NOMO-1 treated with DMSO at 0.1 percent for 48 hours (cell line): Measurements from ENCODE around the gene STUB1.

Experiments used
- DNase-seq: peaks from one replicate; lab custom pipeline; 2025; ENCODE audit not compliant: unreplicated experiment; lab: John Stamatoyannopoulos, UW

The STUB1 gene

DNA sequence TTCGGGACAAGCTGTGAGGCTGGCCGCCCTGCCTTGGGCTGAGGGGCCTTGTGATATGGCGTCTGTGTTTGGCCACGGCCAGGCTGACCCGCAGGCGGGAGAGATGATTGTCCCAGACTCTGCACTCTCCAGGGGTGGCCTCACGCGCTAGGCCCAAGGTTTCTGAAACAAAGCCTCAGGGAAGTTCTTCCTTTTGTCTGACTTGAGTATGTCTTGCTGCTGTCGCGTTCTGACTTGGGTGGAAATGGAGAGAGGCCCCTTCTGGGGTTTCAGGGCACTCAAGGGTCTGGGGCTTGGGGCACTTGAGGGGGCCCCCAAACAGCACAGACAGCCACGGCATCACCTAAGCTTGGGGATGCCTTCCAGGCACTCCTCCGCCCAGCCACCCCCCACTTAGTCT is 30.9 kb downstream of the STUB1 start:
- no peak for DNase-seq

DNA sequence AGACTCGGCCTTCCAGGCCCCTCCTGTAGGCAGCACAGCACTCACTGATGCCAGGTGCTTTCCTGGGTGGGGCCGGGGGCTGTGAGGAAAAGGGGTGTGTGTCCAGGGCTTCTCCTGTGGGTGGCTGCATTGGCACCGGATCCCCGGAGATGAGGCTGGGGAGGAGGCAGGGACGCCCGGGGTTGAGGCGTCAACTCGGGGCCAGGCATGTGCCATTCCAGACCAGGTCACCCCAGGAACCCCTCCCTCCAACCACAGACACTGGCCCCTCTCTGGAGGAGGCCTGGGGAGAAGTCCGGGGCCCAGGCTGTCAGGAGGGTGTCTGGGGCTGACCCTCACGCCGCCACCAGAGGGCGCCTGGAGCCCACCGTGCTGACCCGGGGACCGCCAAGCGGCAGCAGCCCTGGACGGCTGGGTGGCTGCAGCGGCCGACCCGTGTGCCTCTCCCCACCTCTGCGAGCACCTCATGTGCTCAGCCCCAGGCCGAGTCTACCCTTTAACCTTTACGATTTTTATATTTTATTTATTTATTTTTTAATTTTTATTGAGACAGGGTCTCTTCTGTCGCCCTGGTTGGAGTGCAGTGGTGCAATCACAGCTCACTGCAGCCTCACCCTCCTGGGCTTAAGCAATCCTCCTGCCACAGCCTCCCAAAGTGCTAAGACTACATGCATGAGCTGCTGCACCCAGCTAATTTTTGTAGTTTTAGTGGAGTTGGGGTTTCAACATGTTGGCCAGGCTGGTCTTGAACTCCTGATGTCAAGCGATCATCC is 31.5 kb downstream of the STUB1 start:
- peak; percentile 53 for DNase-seq

DNA sequence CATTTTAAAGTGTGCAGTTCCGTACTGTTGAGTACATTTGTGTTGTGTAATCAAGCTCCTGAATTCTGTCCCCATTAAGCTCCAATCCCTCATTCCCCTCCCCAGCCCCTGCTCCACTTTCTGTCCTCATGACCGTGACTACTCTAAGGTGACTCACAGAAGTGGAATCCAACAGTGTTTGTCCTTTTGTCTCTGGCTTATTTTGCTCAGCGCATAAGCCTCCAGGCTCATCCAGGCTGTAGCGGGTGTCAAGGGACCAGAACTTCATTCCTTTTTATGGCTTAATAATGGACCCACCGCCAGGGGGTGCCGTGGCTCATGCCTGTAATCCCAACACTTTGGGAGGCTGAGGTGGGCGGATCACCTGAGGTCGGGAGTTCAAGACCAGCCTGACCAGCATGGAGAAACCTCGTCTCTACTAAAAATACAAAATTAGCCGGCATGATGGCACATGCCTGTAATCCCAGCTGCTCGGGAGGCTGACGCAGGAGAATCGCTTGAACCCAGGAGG is 32.6 kb downstream of the STUB1 start:
- peak; percentile 36 for DNase-seq

DNA sequence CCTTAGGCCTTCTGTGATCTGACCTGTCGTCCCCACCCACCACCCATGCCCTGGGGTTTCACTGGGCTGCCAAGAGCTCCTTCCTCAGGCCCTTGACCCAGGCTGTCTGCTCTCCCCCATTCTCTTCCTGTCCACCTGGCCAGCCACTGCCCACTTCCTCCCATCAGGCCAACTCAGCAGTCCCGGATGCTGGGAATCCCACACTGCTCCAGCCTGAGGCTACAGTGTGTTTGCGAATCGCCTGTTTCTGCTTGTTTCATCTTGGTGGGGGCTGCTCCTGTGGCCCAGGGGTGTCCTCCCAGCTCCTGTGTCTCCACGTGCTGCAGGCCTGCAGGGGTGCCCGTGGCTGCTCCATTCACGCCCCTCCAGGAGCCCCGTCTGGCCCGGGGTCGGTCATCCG is 33.9 kb downstream of the STUB1 start:
- no peak for DNase-seq

DNA sequence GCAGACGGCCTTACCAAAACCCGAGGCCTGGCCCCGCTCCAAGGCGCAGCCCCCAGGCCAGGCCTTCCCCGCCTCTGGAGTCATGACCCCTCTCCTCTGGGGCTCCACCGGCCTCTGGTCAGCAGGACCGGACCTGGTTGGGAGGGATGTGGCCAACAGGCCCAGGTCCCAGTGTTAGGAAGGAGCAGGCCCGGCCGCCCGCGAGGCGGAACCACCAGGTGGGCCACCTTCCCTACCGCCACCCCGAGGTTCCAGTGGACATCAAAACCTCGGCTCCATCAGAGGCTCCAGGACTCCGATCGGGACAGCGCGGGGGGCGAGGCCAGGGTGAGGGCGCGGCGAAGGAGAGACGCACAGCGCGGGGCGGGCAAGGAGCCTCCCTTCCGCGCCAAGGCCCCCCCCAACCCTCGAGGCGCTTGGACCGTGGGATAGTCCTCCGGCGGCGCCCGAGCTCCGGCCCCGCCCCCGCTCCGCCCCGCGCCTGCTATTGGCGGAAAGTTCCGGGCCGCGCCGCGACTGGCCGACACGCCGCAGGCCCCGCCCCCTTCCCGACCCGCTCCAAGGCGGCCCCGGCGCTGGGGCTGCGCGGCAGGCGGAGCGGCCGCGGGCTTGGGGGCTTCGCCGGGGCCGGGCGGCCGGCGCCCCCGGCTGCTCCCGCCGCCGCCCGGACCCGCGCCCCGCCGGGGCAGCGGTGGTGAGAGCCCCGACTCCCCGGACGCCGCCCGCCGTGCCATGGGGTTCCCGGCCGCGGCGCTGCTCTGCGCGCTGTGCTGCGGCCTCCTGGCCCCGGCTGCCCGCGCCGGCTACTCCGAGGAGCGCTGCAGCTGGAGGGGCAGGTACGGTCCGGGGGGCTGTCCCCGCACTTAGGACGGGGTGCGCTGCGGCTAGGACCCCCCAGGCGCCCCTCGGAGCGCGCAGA is 34.6 kb downstream of the STUB1 start, which contains the start of gene METRN:
Gene METRN, plus strand, starts transcription at position 561 of the 919 bp plus-strand sequence. Its CDS starts 172 bp downstream, at position 733.
- peak; percentile 73 for DNase-seq

DNA sequence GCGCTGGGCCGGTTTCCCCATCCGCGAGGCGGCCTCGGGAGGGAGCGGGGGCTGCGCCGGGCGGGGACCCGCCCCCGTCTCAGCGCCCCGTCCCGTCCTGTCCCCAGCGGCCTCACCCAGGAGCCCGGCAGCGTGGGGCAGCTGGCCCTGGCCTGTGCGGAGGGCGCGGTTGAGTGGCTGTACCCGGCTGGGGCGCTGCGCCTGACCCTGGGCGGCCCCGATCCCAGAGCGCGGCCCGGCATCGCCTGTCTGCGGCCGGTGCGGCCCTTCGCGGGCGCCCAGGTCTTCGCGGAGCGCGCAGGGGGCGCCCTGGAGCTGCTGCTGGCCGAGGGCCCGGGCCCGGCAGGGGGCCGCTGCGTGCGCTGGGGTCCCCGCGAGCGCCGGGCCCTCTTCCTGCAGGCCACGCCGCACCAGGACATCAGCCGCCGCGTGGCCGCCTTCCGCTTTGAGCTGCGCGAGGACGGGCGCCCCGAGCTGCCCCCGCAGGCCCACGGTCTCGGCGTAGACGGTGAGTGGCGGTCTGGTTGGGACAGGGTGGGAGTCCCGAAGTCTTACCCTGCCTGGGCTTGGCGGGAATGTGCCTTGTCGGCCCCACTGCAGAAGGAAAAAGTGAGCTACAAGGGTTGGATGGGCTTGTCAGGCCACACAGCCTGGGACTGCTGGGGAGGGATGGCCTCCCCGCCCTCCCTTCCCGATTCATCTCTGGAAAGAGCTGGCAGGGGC is 35.4 kb downstream of the STUB1 start:
- DNase-seq, result peak; percentile 17

DNA sequence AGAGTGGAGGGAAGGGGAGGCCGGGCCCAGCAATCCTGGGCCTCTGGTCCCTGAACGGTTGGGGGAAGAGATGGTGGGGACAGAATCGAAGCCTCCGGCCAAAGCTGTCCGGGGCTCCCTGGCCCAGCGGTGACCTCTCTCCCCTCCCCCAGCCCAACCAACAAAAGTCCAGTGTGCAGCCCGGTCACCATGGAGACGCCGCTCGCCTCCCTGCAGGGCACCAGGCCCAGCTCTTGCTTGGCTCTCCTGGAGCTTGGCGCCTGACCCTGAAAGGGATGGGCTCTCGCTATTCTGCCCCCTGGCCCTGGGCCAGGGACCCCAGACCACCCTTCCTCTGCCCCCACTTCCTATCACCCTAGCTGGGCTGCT is 36.0 kb downstream of the STUB1 start:
- no peak for DNase-seq

DNA sequence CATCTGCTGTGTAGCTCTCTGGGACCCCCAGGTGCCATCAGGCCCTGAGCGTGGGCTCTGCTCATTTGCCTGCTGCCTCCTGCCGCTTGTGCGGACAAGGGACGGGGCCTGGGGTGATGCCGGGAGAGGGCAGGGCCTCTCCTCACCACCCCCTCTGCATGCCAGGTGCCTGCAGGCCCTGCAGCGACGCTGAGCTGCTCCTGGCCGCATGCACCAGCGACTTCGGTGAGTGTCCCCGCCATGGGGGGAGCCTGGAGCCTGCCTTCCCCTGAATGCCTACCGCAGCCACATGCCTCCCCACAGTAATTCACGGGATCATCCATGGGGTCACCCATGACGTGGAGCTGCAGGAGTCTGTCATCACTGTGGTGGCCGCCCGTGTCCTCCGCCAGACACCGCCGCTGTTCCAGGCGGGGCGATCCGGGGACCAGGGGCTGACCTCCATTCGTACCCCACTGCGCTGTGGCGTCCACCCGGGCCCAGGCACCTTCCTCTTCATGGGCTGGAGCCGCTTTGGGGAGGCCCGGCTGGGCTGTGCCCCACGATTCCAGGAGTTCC is 36.6 kb downstream of the STUB1 start:
- DNase-seq, result no peak

DNA sequence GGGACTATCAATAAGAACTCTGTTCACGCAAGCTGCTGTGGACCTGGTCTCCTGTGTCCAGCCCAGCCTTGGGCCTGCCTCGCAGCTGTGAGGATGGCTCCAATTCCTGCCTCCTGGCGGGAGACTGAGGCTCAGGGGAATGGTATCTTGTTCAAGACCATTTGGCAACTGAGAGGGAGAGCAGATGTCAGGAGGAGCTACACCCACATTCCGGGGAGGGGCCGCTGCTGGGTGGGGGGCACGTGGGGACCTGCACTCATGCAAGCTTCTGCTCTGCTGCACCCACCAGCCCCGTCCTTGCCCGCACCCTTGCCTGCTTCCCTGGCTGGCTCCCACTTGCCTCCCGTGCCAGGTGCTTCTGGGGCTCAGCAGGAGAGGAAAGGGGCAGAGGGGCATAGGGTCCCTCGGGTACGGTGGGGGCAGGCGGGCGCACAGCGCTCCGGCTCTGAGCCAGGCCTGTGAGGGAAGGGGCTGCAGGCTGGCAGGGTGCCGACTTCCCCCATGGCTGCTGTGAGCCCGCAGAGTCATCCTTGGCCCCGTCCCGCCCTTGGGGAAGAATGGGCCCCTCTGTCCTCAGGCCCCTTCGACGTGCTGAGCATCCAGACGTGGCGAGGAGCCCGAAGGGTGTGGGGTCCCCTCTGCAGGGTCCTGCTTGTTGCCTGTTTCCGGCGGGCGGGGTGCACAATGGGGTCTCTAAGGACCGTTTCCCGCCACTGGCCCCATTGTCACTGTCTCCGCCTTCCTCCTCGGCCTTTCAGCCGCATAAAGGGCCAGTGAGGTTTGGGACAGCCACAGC is 37.4 kb downstream of the STUB1 start:
- DNase-seq, result no peak

DNA sequence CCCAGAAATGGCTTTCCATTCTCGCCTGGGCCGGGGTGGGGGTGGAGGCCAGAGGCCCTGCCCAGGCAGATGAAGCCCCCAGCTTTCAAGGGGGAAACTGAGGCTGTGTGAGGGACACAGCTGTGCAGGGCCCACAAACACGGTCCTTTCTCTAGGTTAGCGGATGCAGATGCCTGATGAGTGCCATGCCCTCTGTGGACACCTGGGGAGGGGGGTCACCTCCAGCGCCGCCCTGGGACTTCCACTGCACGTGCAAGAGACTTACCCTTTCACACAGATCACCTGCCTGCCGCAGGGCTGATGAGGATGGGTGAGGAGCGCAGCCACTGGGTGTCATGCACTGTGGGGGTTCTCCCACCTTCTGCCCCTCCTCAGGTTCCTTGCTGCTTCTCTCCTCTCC is 38.2 kb downstream of the STUB1 start:
- no peak for DNase-seq

DNA sequence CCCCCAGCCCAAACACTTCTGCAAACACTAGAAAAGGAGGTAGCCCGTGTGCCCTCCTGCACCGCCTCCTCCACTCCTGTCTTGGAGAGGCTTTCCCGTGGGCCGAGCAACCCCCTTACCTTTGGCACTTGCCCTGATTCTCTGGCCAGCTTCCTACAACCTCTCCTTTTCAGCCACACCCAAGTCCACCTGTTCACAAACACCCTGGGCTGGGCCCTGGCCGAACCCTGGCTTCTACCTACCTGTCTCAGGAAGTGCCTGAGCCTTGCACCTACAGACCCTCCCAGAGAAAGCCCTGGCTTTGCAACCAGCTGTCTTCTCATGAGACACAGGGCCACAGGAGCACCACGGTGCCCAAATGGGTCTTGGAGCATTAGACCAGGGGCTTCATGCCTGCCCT is 38.7 kb downstream of the STUB1 start:
- no peak for DNase-seq

DNA sequence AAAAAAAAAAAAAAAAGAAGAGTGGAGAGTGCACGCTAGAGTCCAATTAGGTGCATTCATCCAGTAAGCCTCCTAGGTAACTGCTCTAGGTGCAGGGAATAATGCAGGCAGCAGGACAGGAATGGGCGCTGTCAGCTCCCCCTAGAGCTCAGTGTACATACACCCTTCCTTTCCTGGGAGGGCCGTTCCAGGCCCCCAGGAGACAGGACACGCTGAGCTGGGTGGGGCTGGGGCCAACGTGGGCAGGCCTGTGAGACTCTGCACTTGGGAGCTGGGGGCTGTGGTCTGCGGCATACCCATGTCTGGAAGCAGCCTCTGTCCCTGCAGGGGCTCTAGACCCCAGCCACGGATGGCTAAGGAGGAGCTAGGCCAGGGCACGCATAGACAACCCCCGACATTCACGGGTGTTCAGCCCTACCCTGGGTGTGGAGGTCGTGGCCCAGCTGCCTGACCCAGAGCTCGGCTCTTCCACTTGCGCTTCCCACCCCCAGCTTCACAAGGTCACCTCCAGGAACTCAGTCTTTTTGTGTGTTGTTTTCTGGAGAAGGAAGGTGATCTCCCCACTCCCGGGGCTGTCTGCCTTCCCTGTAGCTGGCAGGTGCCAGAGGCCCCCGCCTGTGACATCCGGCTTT is 39.7 kb downstream of the STUB1 start:
- DNase-seq, result no peak

DNA sequence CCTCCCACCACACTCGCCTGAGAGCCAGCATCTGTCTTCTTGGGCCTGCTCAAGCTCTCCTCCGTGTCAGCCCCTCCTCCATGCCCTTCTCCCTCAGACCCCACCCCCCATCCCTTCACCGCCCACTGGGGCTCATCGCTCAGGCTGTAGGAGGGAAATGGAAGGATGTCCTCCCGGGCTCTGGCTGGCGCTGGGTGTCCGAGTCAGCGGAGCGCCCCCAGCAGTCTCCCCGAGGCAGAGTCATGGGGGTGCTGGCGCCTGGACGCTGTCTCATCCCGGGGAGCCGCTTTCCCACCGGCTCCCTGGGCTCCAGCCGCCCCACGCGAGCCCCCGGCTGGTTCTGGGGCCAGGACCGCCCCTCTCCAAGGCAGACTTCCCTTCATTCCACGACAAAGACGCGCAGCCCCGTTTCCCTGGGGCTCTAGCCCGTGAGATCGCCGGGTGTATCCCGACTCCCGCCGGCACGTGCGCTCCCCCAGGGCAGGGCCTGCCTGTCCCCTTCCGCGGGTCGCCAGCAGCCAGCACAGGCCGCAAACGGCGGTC is 40.3 kb downstream of the STUB1 start:
- DNase-seq, result no peak

DNA sequence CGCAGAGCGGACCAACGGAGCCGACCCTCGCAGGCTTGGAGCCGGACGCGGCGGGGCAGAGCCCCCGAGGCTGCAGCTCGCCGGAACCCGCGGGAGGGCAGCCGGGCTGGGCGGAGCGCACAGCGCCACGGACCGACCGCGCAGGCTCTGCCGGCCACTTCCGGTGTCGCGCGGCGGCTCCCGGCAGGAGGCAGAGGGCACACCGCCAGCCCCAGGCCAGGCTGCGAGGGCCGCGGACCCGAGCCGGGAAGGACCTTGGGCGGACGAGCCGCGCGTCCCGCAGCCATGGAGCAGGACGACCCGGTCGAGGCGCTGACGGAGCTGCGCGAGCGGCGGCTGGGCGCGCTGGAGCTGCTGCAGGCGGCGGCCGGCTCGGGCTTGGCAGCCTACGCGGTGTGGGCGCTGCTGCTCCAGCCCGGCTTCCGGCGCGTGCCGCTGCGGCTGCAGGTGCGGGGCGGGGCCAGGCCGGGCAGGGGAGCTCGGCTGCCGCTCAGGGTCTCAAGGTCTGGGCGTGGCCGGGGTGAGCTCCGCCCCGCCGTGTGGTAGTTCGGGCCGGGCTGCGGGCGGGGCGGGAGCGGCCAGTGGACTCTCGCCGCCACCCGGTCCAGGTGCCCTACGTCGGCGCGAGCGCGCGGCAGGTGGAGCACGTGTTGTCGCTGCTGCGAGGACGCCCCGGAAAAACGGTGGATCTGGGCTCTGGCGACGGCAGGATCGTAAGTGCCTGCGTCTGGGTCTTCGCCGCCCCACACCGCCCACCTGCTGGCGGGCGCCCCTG is 41.0 kb downstream of the STUB1 start, which contains the start of gene ANTKMT:
Gene ANTKMT, plus strand, starts transcription at position 157 of the 775 bp plus-strand sequence. Its CDS starts 129 bp downstream, at position 286.
- peak; percentile 81 for DNase-seq

DNA sequence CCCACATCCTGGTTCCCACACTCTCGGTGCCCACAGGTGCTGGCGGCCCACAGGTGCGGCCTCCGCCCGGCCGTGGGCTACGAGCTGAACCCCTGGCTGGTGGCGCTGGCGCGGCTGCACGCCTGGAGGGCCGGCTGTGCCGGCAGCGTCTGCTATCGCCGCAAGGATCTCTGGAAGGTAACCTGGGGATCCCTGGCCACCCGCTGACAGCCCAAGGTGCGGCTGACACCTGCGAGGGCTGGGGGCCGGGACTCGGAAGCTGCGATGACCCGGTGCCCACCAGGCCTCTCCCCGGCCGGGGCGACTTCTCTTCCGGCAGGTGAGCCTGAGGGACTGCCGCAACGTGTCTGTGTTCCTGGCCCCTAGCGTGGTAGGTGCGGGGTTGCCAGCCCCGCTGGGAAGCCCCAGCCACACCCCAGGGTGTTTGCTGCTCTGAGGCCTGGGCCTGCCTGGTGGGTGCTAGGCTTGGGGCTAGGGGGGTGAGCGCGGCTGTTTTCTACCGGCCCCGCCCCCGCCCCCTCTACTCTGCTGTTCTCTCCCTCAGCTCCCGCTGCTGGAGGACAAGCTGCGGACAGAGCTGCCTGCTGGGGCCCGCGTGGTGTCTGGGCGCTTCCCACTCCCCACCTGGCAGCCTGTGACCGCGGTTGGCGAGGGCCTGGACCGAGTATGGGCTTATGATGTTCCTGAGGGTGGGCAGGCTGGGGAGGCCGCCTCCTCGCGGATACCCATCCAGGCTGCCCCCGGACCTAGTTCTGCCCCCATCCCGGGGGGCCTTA is 41.7 kb downstream of the STUB1 start:
- no peak for DNase-seq

DNA sequence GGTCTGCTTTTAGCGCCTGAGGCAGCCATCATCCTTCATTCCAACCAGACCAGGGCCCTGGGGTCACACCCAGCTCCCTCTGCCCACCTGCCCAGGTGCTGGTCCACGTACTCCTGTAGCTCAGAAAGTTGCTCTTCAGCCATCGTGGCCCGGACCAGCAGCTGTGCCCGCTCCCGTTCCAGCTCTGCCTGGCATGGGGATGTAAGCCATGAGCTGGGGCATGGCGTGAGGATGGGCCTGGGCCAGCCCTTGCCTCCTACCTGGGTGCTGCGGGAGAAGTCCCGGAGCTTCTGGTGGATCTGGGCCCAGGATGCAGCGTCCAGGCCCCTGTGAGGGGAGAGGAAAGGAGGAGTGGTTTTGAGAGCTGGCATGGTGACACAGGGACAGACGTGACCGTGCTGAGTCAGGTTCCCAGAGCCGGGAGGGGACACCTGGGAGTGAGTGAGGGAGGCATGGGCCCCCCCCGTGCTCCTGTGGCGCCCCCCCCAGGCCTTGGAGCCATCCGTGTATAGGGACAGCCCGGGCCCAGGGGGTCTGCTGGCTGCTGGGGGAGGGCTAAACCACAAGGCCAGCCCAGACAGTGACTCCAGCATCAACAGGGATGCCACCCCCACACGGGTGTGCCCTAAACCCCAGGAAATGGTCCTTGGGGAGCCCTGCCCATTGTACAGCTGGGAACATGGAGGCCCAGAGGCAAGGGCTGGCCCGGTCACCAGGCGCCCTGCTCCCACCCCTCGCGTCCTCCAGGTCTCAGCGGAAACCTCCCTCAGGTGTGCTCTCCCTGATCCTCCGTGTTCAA is 42.8 kb downstream of the STUB1 start:
- DNase-seq, result no peak

DNA sequence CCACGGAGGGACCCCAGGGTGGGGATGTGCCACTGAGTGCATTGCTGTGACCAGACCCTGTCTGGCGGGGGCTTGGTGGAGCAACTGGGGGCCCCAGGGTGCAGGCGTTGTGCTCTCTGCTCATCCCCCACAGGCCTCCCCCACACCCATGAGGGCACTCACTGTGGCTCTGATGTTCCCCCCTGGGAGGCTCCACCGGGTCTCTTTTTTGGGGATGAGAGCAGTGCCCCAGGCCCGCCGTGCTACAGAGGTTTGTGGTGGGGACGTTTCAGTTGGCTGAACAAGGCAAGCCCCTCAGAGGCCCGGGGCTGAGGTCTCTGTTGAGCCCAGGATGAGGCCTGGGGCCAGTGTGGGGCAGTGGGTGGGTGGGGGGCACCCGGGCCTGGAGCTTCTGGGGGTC is 43.5 kb downstream of the STUB1 start:
- no peak for DNase-seq
